Measurements from ENCODE around the gene HADH. TPM values are rescaled to one million over a fixed set of nuclear protein-coding genes. Genes with fewer than 3 reads are reported as not detected.
"Not testable (repeated sequence)": the region's sequence is repeated elsewhere in the genome, so short reads cannot be mapped to it uniquely, and the experiment has no call there.

HADH gene
- total and polyA plus RNA-seq, 5 donors from 2014 or later, result 11.6 to 37.3 (median 31.9) TPM

DNA sequence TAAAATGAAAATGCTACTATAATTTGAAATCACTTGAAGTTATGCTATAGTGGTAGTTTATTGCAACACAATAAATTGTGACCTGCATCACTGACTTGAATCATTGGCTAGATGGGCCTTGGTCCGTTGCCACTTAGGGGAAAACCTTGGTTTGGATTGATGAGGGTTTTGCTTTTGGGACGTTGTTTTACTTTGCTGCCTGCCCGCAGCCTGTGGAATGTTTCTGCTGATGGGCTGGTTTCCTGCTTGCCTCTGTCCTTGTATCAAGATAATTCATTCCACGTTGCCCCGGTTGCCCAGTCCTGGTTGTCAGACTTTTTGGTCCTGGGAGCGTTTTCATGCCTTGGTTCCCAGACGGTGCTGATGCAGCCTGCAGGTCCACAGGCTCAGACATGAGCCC lies 18.3 kb downstream of the HADH start:
- Mint-ChIP-seq H3K27me3 (no peaks in the 10 kb centered on the region), H3K4me1 (peaks cover 0 to 22% (median 15%) of the 10 kb centered on the region in 4 donors), H3K9me3 (no peaks in the 10 kb centered on the region), H3K36me3 (peaks cover 22% of the 10 kb centered on the region), H3K4me3 (no peak overlapping the region), H3K27ac (no peak overlapping the region)
- no peak for ATAC-seq (ENCODE audit: low read depth in 2 of 2)
- DNase-seq, result no peak
- Histone ChIP-seq H3K9me3 (ENCODE audit: control insufficient read depth in 2 of 2, low read length in 2 of 2) (no peaks in the 10 kb centered on the region), H3K27ac (ENCODE audit: insufficient read depth, low read length, poor library complexity, severe bottlenecking) (no peak overlapping the region), H3K36me3 (ENCODE audit: control insufficient read depth, insufficient read depth, low read length) (peaks cover 3% of the 10 kb centered on the region), H3K4me1 (ENCODE audit: control insufficient read depth, insufficient read depth, low read length, poor library complexity, severe bottlenecking) (peaks cover 3% of the 10 kb centered on the region), H3K27me3 (ENCODE audit: control insufficient read depth, insufficient read depth, low read length) (no peaks in the 10 kb centered on the region), H3K4me3 (ENCODE audit: low read depth, low read length) (no peak overlapping the region)

DNA sequence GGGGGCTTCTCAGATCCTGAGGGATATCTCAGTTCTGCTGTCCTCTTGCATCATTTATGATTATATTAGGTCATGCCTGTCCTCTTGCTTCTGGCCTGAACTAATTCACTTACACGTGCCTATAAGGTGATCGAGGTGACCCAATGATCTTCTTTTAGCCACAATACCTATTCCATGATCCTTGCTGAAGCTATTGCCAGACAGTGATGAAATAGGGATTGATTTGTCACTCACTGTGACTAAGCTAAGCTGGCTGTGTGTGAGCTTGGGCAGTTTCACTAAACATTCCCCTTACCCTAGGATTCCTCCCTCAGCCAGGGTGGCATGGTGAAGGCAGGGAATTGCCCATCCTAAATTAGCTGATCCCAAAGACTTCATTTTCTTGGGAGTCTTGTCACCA lies 19.0 kb downstream of the HADH start:
- H3K36me3 Mint-ChIP-seq, result peaks cover 23% of the 10 kb centered on the region
- Histone ChIP-seq H3K27me3 (ENCODE audit: control insufficient read depth, insufficient read depth, low read length) (no peaks in the 10 kb centered on the region), H3K4me1 (ENCODE audit: control insufficient read depth, insufficient read depth, low read length, poor library complexity, severe bottlenecking) (peaks cover 3% of the 10 kb centered on the region), H3K9me3 (ENCODE audit: control insufficient read depth in 2 of 2, low read length in 2 of 2) (no peaks in the 10 kb centered on the region), H3K27ac (ENCODE audit: insufficient read depth, low read length, poor library complexity, severe bottlenecking) (no peak overlapping the region), H3K36me3 (ENCODE audit: control insufficient read depth, insufficient read depth, low read length) (peaks cover 3% of the 10 kb centered on the region), H3K4me3 (ENCODE audit: low read depth, low read length) (no peak overlapping the region)
- no peak overlapping the region for H3K27ac Mint-ChIP-seq
- no peaks in the 10 kb centered on the region for H3K9me3 Mint-ChIP-seq
- H3K27me3 Mint-ChIP-seq, result no peaks in the 10 kb centered on the region
- DNase-seq, result no peak
- H3K4me3 Mint-ChIP-seq, result no peak overlapping the region
- H3K4me1 Mint-ChIP-seq, result peaks cover 0 to 20% (median 12%) of the 10 kb centered on the region in 4 donors
- no peak for ATAC-seq (ENCODE audit: low read depth in 2 of 2)

DNA sequence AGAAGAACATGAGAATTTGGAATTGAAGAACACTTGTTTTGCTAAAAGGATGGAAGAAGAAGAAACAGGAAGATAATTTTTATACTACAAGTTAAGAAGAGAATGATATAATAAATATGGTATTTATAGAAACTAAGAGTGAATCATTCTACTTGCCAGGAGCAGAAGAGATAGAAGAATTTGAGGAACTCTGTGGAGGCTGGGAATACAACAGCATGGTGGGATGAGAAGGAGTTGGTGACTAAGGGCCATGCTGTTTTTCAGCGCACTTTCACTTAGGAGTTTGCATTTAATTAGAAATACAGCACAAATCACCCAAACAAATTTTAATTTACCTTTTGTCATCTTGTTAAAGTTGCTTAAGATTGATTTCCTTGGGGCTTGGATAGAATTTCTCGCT lies 20.5 kb downstream of the HADH start:
- Histone ChIP-seq H3K4me3 (ENCODE audit: low read depth, low read length) (no peak overlapping the region), H3K4me1 (ENCODE audit: control insufficient read depth, insufficient read depth, low read length, poor library complexity, severe bottlenecking) (no peaks in the 10 kb centered on the region), H3K27ac (ENCODE audit: insufficient read depth, low read length, poor library complexity, severe bottlenecking) (no peak overlapping the region), H3K36me3 (ENCODE audit: control insufficient read depth, insufficient read depth, low read length) (peaks cover 10% of the 10 kb centered on the region), H3K27me3 (ENCODE audit: control insufficient read depth, insufficient read depth, low read length) (no peaks in the 10 kb centered on the region), H3K9me3 (ENCODE audit: control insufficient read depth in 2 of 2, low read length in 2 of 2) (no peaks in the 10 kb centered on the region)
- H3K36me3 Mint-ChIP-seq, result peaks cover 30% of the 10 kb centered on the region
- H3K4me3 Mint-ChIP-seq, result no peak overlapping the region
- DNase-seq, result no peak
- H3K9me3 Mint-ChIP-seq, result no peaks in the 10 kb centered on the region
- no peaks in the 10 kb centered on the region for H3K27me3 Mint-ChIP-seq
- peaks cover 0 to 12% (median 7%) of the 10 kb centered on the region in 4 donors for H3K4me1 Mint-ChIP-seq
- no peak for ATAC-seq (ENCODE audit: low read depth in 2 of 2)
- no peak overlapping the region for H3K27ac Mint-ChIP-seq

DNA sequence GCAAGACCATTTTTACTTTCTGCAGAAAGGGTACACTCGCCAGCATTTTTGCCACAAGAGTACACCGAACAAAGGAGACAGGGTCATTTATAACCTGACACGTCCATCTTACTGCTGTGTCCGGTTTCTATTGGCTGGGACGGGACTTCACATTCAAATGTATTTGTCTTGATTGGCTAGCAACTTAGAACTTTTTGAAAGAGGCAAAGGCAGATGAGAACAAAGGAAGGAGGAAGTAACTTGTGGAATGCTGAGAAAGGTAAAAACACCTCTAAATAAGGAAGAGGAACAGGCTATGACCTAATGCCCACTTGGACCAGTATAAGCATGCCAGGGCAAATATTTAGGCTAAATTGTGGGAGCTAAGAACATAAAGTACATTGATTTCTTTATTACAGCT lies 22.7 kb downstream of the HADH start:
- not testable (repeated sequence) for H3K4me3 Mint-ChIP-seq; H3K27me3 ChIP-seq (ENCODE audit: control insufficient read depth, insufficient read depth, low read length); ATAC-seq (ENCODE audit: low read depth in 2 of 2); H3K4me1 ChIP-seq (ENCODE audit: control insufficient read depth, insufficient read depth, low read length, poor library complexity, severe bottlenecking); H3K9me3 ChIP-seq (ENCODE audit: control insufficient read depth in 2 of 2, low read length in 2 of 2); H3K9me3 Mint-ChIP-seq; H3K27ac ChIP-seq (ENCODE audit: insufficient read depth, low read length, poor library complexity, severe bottlenecking); H3K4me1 Mint-ChIP-seq; H3K27me3 Mint-ChIP-seq; H3K4me3 ChIP-seq (ENCODE audit: low read depth, low read length); DNase-seq
- peaks cover 38% of the 10 kb centered on the region for H3K36me3 Mint-ChIP-seq
- H3K27ac Mint-ChIP-seq, result peak overlapping the region in 1 of 3 donors; percentile 22
- H3K36me3 ChIP-seq (ENCODE audit: control insufficient read depth, insufficient read depth, low read length), result peaks cover 21% of the 10 kb centered on the region

DNA sequence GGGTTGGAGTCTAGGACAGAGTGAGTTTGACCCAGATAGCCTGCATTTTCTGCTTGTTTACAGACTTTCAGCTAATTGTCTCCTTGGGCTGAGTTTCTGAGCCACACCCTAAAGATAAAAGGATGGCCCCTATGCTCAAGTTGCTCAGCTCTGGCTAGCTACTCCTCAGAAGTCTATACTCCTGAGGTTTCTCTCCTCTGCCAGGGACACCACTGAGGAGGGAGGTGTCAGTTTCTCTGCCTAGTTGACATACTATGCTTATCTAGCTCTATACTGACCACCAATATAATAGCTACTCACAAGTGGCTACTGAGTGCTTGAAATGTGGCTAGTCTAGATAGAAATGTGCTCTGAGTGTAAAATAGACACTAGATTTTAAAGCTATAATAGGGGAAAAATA lies 23.6 kb downstream of the HADH start:
- no peaks in the 10 kb centered on the region for H3K9me3 ChIP-seq (ENCODE audit: control insufficient read depth in 2 of 2, low read length in 2 of 2)
- Mint-ChIP-seq H3K4me1 (peaks cover 0 to 4% (median 2%) of the 10 kb centered on the region in 4 donors), H3K9me3 (no peaks in the 10 kb centered on the region), H3K27me3 (no peaks in the 10 kb centered on the region), H3K36me3 (peaks cover 41% of the 10 kb centered on the region), H3K4me3 (no peak overlapping the region), H3K27ac (no peak overlapping the region)
- H3K27ac ChIP-seq (ENCODE audit: insufficient read depth, low read length, poor library complexity, severe bottlenecking), result no peak overlapping the region
- DNase-seq, result no peak
- ATAC-seq (ENCODE audit: low read depth in 2 of 2), result no peak
- no peaks in the 10 kb centered on the region for H3K4me1 ChIP-seq (ENCODE audit: control insufficient read depth, insufficient read depth, low read length, poor library complexity, severe bottlenecking)
- no peak overlapping the region for H3K4me3 ChIP-seq (ENCODE audit: low read depth, low read length)
- no peaks in the 10 kb centered on the region for H3K27me3 ChIP-seq (ENCODE audit: control insufficient read depth, insufficient read depth, low read length)
- H3K36me3 ChIP-seq (ENCODE audit: control insufficient read depth, insufficient read depth, low read length), result peaks cover 21% of the 10 kb centered on the region

DNA sequence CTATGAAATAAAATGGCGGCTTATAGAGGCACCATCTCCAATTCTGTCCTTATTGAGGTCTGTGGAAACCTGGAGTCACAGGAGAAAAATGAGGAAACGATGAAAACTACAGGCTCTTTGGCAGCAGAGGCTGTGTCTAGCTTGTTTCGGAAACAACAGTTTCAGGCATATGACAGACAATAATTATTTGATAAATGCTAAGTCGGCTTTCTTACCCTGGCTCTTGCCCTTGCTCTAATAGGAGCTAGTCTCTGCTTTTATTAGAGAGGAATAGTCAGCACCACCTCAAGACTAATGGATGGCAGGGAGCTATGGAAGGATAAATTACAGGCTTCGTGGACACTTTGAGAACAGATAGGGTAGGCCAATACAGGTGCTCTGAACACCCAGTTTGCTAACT lies 24.3 kb downstream of the HADH start:
- Mint-ChIP-seq H3K9me3 (no peaks in the 10 kb centered on the region), H3K27ac (peak overlapping the region in 1 of 3 donors; percentile 74), H3K36me3 (peaks cover 44% of the 10 kb centered on the region), H3K4me3 (no peak overlapping the region), H3K4me1 (peaks cover 0 to 6% (median 2%) of the 10 kb centered on the region in 4 donors), H3K27me3 (no peaks in the 10 kb centered on the region)
- Histone ChIP-seq H3K27me3 (ENCODE audit: control insufficient read depth, insufficient read depth, low read length) (no peaks in the 10 kb centered on the region), H3K9me3 (ENCODE audit: control insufficient read depth in 2 of 2, low read length in 2 of 2) (no peaks in the 10 kb centered on the region), H3K27ac (ENCODE audit: insufficient read depth, low read length, poor library complexity, severe bottlenecking) (no peak overlapping the region), H3K4me1 (ENCODE audit: control insufficient read depth, insufficient read depth, low read length, poor library complexity, severe bottlenecking) (no peaks in the 10 kb centered on the region), H3K4me3 (ENCODE audit: low read depth, low read length) (no peak overlapping the region), H3K36me3 (ENCODE audit: control insufficient read depth, insufficient read depth, low read length) (peaks cover 21% of the 10 kb centered on the region)
- ATAC-seq (ENCODE audit: low read depth in 2 of 2), result no peak
- no peak for DNase-seq

DNA sequence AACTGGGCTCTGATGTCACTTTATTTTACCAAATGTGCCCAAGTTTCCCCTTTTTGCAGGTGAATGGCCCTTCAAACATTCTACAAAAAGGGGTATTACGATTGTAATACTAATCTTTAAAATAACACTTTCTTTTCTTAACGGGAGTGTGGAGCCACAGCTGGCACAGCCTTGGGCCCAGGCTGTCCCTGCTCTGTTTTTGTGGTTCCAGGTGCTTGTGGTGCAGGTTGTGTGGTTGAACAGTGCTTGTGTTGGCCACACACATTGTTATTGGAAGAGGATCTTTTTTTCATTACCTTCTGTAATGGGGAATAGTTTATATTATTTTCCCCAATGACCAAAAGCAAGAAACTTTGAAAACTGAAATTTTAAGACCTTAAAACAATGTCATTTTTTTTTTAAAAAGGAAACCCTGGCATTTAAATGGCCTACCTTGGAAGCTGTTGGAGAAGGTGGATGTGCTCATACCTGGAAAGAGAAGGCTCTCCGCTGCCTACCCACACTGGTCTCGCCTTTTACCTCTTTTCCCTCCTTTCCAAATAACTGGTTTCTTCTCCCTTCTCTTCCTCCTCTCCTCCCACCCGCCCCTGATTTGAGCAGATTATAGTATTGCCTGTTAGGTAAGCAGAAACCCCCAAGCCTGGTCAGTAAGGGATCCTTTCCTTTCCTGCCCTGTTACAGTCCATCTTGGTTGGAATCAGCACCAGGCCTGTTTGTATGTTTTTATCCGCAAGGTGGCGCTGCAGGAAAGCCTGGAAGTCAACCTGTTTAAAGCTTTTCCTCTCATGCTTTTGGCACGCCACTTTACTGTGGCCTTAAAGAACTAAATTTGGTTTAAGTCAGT lies 28.6 kb downstream of the HADH start:
- H3K4me1 ChIP-seq (ENCODE audit: control insufficient read depth, insufficient read depth, low read length, poor library complexity, severe bottlenecking), result no peaks in the 10 kb centered on the region
- no peaks in the 10 kb centered on the region for H3K27me3 ChIP-seq (ENCODE audit: control insufficient read depth, insufficient read depth, low read length)
- Mint-ChIP-seq H3K4me1 (peaks cover 0 to 12% (median 3%) of the 10 kb centered on the region in 4 donors), H3K27ac (peak overlapping the region in 1 of 3 donors; percentile 62), H3K9me3 (no peaks in the 10 kb centered on the region), H3K4me3 (no peak overlapping the region), H3K27me3 (no peaks in the 10 kb centered on the region), H3K36me3 (peaks cover 41% of the 10 kb centered on the region)
- H3K9me3 ChIP-seq (ENCODE audit: control insufficient read depth in 2 of 2, low read length in 2 of 2), result no peaks in the 10 kb centered on the region
- peak; percentile 71 to 86 (median 77) for DNase-seq
- H3K27ac ChIP-seq (ENCODE audit: insufficient read depth, low read length, poor library complexity, severe bottlenecking), result no peak overlapping the region
- no peak overlapping the region for H3K4me3 ChIP-seq (ENCODE audit: low read depth, low read length)
- ATAC-seq (ENCODE audit: low read depth in 2 of 2), result peak; percentile 67 to 69
- H3K36me3 ChIP-seq (ENCODE audit: control insufficient read depth, insufficient read depth, low read length), result peaks cover 27% of the 10 kb centered on the region

DNA sequence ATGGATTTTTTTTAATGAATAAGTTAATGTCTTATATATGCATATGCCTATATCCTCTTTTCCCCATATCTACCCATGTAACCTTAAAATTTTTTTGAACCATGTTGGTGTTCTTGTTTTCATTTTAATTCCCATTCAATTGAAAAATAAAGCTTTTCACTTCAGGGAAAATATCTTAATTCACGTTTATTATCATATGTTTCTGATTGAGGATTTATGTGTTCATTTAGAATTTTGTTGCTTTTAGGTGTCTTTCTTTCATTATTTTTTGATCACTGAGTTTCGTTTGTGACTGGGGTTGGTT lies 29.1 kb downstream of the HADH start:
- H3K9me3 ChIP-seq (ENCODE audit: control insufficient read depth in 2 of 2, low read length in 2 of 2), result no peaks in the 10 kb centered on the region
- H3K27ac Mint-ChIP-seq, result no peak overlapping the region
- ATAC-seq (ENCODE audit: low read depth in 2 of 2) (no peak), DNase-seq (no peak)
- peaks cover 45% of the 10 kb centered on the region for H3K36me3 Mint-ChIP-seq
- no peaks in the 10 kb centered on the region for H3K27me3 Mint-ChIP-seq
- no peaks in the 10 kb centered on the region for H3K27me3 ChIP-seq (ENCODE audit: control insufficient read depth, insufficient read depth, low read length)
- peaks cover 0 to 12% (median 3%) of the 10 kb centered on the region in 4 donors for H3K4me1 Mint-ChIP-seq
- no peak overlapping the region for H3K27ac ChIP-seq (ENCODE audit: insufficient read depth, low read length, poor library complexity, severe bottlenecking)
- H3K36me3 ChIP-seq (ENCODE audit: control insufficient read depth, insufficient read depth, low read length), result peaks cover 33% of the 10 kb centered on the region
- no peak overlapping the region for H3K4me3 Mint-ChIP-seq
- no peaks in the 10 kb centered on the region for H3K9me3 Mint-ChIP-seq
- no peaks in the 10 kb centered on the region for H3K4me1 ChIP-seq (ENCODE audit: control insufficient read depth, insufficient read depth, low read length, poor library complexity, severe bottlenecking)
- no peak overlapping the region for H3K4me3 ChIP-seq (ENCODE audit: low read depth, low read length)

Measured in CD4-positive, CD25-positive, alpha-beta regulatory T cell (primary cell).